Midbrain (tissue), 1 donor: ENCODE measurements around the gene CAMK1.

Experiments
- DNase-seq: peaks from one replicate; lab custom pipeline; 2025; lab: John Stamatoyannopoulos, UW

CAMK1 gene

DNA sequence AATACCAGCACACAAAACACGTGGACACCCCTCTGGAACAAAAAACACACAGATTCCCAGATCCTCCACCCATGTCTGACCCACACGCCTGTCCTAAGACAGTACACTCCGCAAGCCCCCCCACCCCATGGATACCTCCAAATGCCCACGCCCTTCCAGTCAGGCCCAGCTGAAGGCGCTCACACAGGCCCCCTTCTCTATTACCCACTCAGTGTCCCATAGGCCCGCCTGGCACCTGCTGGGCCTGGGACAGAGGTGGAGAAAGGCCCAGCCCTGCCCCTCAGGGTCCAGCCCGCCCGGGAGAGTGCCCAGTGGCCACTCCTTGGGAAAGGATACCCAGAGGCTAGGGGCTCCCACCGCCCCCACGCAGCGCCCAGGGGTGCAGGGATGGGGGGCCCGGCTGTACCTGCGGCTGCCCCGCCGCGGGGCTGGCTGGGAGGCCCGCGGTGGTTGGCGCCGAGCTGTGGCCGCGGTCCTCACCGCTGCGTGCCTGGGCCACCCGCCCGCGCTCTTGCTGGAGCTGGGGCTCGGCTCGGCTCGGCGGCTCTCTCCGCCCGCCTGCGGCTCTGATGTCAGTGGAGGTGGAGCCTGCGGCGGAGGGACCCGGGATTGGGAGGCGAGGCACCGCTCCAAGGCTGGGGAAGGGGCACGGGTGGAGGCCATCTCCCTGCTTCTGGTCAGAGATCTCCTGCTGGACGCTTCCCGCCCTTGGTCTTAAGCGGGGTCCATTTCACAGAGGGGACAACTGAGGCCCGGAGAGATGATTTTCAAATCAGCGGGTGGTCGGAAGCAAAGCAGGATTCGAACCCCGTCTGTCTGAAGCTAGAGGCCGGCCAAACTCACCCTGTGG, at the start of gene CAMK1:
Gene CAMK1, minus strand, starts transcription at position 522 of the 850 bp plus-strand sequence. CDS start 2,198 bp downstream, outside the sequence.
- peak; percentile 63 for DNase-seq

DNA sequence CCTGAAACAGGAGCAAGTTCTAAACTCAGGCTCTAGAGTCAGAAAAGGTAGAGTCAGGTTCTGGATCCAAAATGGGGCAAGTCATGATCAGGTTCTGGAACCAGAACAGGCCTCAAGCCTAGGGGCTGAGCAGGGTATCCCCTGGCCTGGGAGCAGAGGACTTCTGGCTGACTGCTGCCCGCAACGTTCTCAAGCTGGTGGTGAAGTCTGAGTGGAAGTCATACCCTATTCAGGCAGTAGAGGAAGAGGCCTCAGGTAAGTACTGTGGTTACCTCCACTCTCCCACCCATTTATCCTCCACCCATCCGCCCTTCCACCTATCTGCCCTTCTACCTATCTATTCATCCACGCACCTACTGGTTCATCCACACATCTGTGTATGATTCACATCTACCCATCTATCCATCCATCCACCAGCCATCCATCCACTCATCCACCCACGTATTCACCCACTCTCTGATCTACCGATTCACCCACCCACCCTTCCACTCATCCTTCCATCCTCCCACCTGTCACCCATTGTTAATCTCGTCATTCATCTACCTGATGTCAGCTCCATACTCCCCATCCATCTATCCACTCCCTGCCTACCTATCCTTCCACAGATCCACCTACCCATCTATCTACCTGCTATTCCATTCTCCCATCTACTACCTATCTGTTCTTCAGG, 49.1 kb upstream of the CAMK1 start:
- DNase-seq: no peak

DNA sequence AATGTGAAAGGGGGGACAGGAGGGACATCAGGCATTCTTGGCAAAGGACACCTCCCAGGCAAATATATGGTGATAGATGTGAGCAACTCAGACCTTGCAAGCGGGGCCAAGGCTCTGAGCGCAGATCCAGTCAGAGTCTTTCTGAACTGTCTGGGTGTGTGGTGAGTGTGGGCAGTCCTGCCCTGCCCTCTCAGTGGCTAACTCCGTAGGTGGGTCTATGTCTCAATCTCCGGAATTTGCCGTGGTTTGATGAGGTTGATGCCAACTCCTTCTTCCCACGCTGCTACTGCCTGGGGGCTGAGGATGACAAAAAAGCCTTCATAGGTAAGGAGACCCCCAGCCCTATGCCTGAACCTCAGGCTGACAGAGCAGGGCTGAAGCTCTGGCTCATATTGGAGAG, 47.7 kb upstream of the CAMK1 start:
- DNase-seq: no peak

DNA sequence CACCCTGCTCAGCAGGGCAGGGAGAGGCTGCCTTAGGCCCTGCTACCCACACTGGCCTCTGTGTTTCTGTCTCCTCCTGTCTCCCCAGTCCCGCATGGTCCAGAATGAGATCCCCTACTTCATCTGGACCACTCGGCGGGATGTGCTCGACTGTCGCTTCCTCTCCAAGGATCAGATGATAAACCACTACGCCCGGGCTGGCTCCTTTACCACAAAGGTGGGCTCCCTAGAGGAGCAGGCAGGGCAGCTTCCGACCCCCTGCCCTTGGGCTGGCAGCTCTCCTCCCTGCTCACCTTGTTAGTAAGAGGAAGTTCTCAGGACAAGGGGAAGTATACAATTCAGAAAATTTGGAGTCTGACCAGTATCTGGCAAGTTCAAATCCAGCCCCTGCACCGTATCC, 46.2 kb upstream of the CAMK1 start:
- DNase-seq: no peak

DNA sequence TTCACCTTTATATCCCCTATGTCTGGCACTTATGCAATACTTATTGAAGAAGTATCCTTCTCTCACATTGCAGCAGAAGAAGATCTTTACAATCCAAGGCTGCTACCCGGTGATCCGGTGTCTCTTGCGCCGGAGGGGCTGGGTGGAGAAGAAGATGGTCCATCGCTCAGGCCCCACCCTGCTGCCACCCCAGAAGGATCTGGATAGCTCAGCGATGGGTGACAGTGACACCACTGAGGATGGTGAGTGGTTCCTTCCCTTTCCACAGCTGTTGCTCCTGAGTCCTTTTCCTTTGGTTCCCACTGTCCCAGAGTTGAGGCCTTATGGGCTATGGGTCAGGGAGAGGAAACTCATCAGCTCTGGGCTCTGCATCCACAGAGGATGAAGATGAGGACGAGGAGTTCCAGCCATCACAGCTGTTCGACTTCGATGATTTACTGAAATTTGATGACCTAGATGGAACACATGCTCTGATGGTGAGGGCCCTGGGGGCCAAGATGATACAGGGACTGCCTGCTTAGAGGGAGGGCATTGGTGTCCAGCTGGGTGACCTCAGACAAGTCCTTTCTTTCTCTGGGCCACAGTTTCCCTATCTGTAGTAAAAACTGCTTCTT, 43.2 kb upstream of the CAMK1 start:
- DNase-seq: no peak

DNA sequence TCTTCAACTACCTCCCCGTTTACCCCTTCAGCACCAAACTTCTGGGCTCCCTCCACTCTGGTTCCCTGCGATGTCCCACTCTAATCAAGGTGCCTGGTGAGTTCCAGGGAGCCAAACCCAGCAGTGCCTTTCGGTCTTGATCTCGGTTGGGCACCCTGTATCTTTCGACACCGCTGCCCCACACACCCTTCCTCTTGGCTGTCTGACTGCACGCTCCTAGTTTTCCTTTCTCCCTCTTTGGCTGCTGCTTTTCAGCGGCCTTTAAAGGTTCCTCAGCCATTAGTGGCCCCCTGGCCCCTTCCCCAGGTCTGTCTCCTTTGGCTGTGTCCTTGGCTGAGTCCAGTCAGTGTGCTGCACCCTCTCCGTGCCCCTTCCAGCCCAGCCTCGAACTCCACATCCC, 41.1 kb upstream of the CAMK1 start:
- DNase-seq: no peak

DNA sequence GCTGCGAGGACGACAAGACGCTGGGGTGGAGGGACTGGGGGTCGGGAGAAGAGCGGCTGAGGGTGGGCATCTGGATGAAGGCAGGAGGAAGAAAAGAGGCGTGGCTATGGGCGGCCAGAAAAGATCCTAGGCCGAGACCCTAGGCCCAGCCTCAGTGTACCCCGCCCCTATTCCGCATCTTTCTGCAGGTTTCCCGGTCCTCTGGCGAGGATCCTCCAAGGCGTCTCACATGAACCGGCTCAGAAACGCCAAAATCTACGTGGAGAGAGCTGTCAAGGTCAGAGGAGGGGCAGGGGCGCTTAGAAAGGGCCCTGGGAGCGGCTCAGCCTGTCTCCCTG, 40.7 kb upstream of the CAMK1 start:
- DNase-seq: no peak

DNA sequence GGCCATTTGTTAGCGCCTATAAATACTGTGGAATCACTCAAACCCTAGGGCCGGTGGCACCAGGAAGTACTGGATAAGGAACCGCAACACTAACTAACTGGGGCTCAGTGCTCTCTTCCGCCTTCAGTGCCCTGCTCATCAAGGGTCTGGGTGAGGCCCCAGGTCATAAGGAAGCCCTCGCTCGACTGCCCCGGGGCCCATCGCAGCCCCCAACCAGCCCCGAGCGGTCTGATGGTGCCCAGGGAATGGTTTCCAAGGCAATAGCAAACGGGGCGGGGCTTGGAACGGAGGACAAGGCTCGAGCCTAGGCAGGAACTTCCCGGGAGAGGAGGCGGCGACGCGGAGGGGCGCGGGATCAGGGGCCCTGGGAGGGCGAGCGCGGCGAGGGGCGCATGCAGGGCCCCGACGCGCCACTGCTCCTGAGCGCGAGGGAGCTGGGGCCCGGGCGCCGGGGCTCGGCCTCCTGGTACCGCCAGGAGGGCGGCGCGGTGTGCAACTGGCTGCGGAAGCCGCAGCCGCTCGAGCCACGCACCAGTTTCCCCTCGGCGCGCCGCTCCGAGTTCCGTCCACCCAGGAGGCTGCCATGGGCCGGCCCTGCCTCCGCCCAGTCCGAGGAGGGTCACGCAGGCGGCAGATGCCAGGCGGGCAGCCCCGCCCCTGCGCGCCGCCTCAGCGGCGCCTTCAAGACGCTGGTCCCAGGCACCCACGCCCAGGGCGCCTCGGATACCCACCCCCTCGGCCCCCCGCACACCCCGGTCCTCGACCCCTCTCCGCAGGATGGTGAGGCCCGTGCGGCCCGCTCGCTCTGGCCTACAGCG, 40.1 kb upstream of the CAMK1 start, which contains the start of gene TTLL3:
Gene TTLL3, plus strand, starts transcription at position 648 of the 818 bp plus-strand sequence. CDS start 400 bp downstream, outside the sequence.
- DNase-seq: peak; percentile 45

DNA sequence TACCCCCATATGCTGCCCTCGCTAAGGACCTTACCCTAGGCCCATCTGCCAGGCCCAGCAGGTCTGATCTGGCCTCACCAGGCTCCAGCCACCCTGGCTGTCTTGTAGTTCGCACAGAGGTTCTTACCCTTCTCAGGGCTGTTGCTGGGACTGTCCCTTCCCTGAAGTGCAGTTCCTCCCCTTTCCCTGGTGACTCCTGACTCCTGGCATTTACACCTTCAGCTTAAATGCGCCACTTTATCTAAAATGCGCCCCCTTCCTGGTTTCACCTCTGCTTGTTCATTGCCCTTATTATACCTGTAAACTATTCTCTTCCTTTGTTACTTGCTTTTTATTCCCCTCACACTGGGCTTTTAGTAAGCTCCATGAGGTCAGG, 39.5 kb upstream of the CAMK1 start:
- DNase-seq: no peak

DNA sequence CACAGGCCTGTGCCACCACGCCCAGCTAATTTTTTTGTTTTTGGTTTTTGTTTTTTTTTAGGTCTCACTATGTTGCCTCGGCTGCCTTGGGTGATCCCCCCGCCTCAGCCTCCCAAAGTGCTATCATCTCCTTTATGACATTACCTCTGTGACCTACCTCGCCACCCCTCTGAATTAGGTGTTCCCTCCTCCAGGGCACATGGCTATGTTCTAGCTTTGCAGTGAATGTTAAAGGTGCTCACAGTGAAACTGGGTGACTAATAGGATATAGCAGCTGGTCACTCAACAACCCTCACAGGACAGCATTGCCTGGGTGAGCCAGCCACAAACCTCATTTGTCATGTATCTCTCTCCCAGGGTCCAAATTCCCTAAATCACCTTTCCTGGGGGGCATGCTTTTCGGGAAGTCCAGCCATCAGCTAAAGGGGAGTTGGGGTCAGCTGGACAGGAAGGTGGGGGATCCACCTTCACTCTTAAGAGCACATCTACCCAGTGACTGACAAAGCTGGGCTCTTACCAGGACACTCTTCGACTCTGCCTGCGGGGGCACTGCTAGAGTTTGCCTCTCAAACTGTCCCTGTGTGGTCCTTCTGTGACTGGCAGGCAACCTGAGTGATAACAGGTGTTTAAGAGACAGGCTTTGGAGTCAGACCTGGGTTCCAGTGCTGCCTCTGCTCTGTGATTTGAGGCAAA, 38.7 kb upstream of the CAMK1 start:
- DNase-seq: no peak

DNA sequence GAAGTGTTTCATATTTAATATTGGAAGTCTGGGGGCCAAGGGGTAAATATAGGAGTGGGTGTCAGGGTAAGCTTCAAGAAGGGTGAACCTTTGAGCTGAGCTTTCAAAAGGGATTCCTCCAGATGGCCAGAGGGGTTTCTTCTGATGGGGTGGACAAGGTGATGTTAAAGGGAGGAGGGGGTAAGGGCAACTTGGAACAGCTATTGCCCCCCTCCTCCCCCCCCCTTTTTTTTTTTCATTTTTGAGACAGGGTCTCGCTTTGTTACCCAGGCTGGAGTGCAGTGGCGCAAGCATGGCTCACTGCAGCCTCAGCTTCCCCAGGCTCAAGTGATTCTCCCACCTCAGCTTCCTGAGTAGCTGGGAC, 38.2 kb upstream of the CAMK1 start:
- no peak for DNase-seq

DNA sequence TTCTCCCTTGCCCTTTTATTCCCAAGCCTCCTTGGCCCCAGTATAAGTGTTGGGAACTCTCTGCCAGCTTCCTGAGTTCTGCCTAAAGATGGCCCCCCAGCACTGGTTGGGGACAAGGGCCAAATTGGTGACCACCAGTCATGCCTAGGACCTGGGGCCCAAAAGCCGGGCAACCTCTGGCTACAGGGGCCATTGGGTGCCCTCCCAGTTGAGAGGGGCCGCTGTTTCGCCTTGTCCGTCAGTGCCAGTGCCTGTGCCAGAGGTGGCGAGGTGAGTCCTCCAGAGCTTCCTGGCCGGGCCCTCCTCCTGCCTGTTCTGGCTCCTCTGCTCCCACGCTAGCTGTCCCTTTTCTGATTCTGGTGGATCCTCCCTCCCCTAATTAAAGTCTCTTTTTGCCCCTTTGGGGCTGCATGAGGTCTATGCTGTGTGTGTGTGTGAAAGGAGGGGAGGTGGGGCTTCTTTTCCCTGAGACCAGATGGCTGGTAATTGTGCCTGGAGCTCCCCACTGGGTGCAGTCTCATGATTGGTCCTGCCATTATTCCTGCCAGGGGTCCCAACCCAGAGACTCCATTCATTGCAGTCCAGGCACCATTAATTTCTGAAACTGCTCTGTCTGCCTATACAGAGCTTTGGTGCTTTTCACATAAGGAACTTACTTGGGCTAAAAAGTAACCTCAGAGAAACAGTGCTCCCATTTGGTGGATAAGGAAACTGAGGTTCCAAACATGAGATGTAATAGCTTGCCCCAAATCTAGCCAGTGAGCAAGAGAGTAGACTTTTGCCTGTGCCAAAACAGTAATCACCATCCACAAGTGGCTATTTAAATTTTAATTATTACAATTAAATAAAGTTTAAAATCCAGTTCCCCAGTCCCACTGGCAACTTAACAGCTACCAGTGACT, 37.2 kb upstream of the CAMK1 start:
- DNase-seq: no peak

DNA sequence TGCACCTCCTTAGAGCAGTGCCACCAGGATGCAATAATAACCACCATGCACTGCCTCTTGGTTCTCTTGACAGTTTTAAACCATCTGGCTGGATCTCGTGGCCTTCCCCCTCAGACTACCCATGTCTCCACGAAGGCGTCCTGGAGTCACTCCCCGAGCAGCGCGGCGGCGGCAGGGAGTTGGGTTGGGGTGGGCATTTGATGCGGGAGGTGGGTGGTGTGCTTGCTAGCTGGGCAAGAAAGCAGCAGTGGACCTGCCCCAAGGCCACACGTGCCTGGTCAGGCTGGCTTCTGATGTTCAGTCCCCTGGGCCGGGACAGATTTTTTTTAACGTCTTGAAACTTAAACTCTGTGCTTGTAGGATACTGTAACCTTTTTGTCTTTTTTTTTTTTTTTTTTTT, 36.4 kb upstream of the CAMK1 start:
- no peak for DNase-seq

DNA sequence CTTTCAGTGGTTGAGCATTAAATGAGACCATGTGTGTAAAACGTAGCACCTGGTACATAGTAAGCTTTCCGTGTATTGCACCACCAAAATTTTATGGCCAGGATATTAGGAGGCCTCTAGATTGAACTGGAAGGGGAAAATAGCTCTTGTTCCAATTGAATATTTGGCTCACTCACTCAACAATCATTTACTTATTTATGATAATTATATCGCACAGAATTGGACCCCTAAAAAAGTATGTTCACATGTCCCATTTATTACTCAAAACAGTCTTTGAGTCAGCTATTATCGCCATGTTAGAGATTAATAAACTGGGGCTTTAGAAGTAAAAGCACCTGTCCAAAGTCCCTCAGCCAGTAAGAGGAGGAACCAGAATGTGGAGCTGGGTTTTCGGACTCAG, 35.2 kb upstream of the CAMK1 start:
- DNase-seq: no peak

DNA sequence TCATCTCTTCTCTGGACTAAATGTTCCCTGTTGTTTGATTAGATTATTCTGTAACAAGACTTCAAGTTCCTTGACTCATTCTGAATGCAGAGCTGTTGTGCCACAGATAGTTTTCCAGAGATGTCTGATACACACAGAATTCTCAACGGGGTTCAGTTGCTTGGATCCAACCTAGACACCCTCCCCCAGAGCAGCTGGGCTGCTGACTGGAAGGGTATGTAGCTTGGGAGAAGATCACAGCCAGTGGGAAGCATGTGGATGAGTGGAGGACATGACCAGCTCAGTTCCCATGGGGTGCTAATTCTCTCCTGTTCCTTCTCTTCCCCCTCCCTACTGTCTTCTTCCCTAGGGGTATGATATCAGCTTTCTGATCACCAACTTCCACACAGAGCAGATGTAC, 33.7 kb upstream of the CAMK1 start:
- DNase-seq: no peak

DNA sequence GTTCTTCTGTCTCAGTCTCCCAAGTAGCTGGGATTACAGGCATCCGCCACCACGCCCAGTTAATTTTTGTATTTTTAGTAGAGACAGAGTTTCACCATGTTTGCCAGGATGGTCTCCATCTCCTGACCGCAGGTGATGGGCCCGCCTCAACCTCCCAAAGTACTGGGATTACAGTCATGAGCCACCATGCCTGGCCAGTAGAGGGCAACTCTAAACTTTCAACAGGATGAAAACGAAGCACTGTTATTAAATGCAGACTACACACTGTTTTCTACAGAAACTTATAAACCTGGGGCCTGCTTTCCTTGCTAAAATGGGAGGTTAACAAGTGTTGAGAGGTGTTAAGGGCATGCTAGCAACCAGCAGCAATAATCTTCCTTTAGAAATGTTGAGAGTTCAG, 30.8 kb upstream of the CAMK1 start:
- DNase-seq: no peak

DNA sequence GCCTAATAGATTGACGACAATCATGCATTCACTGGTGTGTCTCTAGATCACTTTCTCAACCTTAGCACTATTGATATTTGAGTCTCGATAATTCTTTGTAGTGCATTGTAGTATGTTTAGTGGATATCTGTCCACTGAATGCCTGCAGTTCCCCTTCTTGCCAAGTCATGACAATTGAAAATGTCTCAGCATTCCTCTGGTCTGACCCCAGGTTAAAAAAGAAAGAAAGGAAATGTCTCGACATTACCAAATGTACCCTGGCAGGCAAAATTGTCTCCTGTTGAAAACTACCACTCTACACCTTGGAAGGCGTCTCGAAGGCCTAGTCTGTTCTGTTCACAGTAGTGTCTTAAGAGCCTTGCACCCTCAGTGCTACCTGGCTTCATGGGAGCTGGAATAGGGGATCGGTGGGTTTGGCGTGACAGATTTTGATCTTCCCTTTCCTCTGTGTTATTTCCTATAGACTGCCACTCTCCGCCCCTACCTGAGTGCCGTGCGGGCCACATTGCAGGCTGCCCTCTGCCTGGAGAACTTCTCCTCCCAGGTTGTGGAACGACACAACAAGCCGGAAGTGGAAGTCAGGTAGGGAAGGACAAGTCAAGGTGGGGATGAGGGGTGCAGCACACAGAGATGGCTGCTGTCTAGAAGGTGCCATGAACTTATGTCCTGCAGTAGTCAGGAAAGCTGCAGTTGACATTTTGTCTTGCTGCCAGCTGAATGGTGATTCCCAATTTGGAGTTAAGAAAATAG, 27.6 kb upstream of the CAMK1 start:
- DNase-seq: no peak

DNA sequence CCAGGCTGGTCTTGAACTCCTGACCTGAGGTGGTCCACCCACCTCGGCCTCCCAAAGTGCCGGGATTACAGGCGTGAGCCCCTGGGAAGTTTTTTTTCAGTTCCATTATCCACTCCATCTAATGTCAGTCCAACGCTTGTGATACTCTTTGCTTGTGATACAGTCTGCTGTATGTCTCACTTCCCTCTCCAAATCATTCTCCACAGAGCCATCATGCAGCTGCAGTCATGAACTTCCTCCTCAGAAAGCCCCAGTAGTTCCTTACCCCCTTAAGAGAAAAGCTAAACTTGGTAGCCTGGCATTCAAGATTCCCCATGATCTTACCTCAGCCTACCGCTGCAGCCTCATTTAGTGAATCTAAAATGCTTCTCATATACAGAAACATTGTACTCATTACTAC, 25.5 kb upstream of the CAMK1 start:
- DNase-seq: no peak

DNA sequence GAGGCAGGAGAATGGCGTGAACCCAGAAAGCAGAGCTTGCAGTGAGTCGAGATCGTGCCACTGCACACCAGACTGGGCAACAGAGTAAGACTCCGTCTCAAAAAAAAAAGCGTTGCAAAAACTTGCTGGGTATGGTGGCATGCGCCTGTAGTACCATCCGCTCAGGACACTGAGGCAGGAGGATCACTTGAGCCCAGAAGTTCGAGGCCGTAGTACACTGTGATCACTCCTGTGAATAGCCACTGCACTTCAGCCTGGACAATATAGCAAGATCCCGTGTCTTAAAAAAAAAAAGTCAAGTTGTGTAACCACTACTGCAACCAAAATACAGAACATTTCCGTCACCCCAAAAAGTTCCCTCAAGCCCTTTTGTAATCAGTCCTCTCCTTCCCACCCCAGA, 24.7 kb upstream of the CAMK1 start:
- DNase-seq: no peak
